IPS-15b (cell line): ENCODE measurements around the gene RPS28.

Experiments used
- H3K27me3 ChIP-seq: one replicate; pipeline ENCODE4 v1.6.1; 2013; ENCODE audit warnings: low read length; ENCODE audit not compliant: control insufficient read depth, insufficient read depth
- H3K36me3 ChIP-seq: one replicate; pipeline ENCODE4 v1.6.1; 2013; ENCODE audit warnings: low read length; ENCODE audit not compliant: control insufficient read depth, insufficient read depth
- H3K4me1 ChIP-seq: one replicate; pipeline ENCODE4 v1.6.1; 2013; ENCODE audit warnings: mild to moderate bottlenecking, low read length; ENCODE audit not compliant: control insufficient read depth, insufficient read depth
- H3K4me3 ChIP-seq: one replicate; pipeline ENCODE4 v1.5.1; 2013; ENCODE audit warnings: low read depth, low read length
- H3K9ac ChIP-seq: one replicate; pipeline ENCODE4 v1.6.1; 2013; ENCODE audit warnings: low read depth, mild to moderate bottlenecking, low read length
- H3K9me3 ChIP-seq: one replicate; pipeline ENCODE4 v1.6.1; 2013; ENCODE audit warnings: mild to moderate bottlenecking, low read length; ENCODE audit not compliant: control insufficient read depth, insufficient read depth

RPS28 gene

DNA sequence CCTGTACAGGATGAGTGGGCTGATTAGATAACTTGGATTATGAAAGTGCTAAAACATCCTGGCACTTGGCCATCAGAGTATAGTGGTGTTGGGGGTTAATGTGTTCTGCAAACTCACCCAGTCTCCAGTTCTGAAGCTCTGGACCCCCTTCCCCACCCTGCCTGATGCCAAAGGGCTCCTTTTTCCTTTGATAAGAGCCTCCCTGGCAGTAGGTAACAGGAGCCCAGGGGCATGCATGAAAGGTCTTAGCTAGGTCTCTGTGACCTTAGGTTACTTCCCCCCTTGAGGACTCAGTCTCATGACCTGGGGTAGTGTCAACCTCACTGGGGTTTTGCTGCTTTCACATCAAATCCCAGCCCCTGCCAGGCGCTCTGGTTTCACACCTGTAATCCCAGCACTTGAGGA lies 2.5 kb downstream of the RPS28 start:
- Histone ChIP-seq H3K4me3 (no peak overlapping the region), H3K9ac (no peak overlapping the region)

DNA sequence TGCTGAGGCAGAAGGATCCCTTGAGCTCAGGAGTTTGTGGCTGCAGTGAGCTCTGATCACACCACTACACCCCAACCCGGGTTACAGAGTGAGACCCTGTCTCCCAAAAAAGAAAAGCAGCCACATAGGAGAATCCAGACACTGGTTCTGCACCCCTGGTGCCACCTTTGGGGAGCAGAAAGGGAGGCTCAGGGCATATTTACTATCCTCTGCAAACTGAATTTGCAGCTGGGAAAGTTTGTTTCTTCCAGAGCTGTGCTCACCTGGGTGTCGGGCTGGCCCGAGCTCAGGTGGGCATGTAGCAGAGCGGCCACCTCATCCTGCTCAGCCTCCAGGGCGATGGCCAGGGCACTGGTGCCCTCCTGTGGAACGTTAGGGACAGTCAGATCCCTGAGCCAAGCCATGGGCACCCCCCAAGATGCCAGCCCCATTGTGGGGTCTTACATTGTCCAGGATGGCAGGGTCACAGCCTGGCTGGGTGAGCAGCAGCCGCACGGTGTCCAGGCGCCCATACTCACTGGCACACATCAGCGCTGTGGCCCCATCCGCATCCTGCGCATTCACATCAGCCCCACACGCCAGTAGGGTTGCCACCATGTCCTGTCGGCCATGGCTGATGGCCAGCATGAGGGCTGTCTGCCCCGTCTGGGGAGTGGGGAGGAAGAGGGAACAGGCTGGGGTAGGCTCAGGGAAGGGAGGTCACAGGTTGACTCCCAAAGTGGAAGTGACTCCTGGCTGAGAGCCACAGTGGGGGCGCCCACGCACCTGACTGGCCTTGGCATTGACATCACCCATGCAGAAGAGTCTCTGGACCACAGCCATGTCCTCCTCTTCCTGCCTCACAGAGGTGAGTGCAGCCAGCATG lies 3.1 kb downstream of the RPS28 start:
- Histone ChIP-seq H3K4me3 (no peak overlapping the region), H3K9ac (no peak overlapping the region), H3K36me3 (peaks cover 23% of the 10 kb centered on the region), H3K9me3 (no peaks in the 10 kb centered on the region), H3K4me1 (peaks cover 8% of the 10 kb centered on the region), H3K27me3 (no peaks in the 10 kb centered on the region)

More for the DNA sequence above, 2.5 kb downstream of the RPS28 start:
- Histone ChIP-seq H3K27me3 (no peaks in the 10 kb centered on the region), H3K9me3 (no peaks in the 10 kb centered on the region), H3K36me3 (peaks cover 23% of the 10 kb centered on the region), H3K4me1 (peaks cover 8% of the 10 kb centered on the region)

DNA sequence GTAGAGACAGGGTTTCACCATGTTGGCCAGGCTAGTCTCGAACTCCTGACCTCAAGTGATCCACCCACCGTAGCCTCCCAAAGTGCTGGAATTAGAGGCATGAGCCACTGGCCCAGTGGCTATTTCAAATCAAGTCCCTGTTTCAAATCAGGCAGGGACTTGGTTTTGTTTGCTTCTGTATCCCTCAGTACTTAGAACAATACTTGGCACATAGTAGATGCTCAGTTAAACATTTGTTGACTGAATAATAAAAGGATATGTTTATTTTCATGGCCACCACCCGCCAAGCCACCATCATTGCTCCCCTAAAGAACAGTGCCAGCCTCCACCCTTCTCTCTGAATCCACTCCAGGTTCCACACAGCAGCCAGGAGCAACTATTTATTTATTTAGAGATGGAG lies 4.2 kb downstream of the RPS28 start:
- H3K9me3 ChIP-seq = no peaks in the 10 kb centered on the region
- no peak overlapping the region for H3K4me3 ChIP-seq
- H3K4me1 ChIP-seq = peaks cover 8% of the 10 kb centered on the region
- peaks cover 23% of the 10 kb centered on the region for H3K36me3 ChIP-seq
- H3K9ac ChIP-seq = no peak overlapping the region
- H3K27me3 ChIP-seq = no peaks in the 10 kb centered on the region

DNA sequence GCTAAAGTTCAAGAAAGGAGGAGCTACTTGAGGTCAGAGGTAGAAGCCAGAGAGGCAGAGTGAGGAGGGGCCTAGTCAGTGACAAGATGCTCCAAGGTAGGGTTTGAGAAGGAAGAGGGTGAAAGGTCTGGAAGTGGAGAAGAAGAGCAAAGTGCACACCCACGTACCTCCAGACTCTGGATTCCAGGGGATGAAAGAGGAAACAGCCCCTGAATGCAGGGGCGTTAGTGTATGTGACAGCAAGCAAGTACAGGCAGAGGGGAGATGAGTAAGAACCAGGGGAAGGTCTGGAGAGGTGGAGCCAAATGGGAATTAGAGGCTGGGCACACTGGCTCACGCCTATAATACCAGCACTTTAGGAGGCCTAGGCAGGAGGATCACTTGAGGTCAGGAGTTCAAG lies 8.7 kb downstream of the RPS28 start:
- peaks cover 29% of the 10 kb centered on the region for H3K27me3 ChIP-seq
- H3K4me3 ChIP-seq = no peak overlapping the region
- H3K9me3 ChIP-seq = no peaks in the 10 kb centered on the region
- no peaks in the 10 kb centered on the region for H3K4me1 ChIP-seq
- no peak overlapping the region for H3K9ac ChIP-seq
- H3K36me3 ChIP-seq = no peaks in the 10 kb centered on the region

DNA sequence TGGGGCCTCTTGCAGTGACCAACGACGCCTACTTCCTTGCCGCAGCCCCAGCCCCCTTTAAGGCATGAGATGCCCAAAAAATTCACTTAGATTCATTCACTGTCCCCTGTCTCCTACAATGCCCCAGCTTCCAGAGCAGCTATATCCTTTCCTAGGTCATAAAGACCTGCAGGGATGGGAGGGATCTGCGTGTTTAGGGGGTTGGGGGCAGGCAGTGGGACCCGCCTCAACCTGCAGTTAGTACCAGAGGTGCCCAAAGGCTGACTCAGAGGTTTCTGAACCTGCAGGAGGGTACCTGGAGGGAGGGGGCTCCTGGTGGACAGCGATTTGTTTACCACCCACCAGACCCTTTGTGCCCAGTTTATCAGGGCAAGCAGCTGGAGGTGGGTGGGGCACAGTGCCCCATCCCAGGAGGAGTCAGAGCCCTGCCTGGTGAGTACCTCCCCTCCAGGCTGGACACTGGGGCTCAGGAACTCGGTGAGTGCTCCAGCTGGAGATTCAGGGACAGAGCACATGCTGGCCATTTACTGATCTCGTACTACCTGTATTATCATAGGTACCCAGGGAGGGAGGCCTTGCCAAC lies 10.1 kb downstream of the RPS28 start:
- Histone ChIP-seq H3K9me3 (no peaks in the 10 kb centered on the region), H3K27me3 (peaks cover 33% of the 10 kb centered on the region), H3K4me1 (no peaks in the 10 kb centered on the region), H3K9ac (no peak overlapping the region), H3K36me3 (no peaks in the 10 kb centered on the region), H3K4me3 (no peak overlapping the region)

DNA sequence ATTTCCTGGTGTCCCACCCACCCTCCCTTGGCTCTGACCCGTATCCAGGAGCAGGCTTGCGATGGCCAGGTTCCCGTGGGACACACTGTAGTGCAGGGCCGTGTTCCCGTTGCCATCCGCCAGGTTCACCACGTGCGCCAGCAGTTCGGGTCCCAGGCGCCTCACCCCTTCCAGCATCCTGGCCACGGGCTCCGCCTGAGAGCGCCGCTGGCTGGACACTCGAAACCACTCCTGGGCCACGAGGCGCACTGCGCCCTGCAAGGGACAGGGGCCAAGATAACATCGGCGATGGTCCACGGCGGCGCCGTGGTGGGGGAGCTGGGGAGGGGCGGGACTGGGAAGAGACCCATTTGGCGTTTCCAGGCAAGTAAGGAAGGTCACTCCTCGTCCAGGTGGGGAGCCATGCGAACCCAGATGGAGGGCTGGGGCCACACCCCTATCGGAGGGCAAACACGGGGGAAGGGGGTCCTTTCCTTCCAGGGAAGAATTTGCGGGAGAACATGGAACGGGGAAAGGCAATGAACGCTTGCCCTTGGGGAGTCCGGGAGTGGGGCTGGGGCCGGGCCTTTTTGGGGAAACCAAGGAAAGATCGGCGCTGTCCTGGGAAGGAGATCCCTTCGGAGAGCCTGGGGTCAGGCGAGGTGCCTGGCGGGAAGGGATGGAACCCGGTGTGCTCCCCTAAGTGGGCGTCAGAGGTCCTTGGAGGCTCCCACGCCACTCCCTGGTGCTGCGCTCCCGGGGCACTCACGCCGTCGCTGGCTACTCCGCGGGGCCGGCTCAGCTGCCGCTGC lies 11.9 kb downstream of the RPS28 start:
- Histone ChIP-seq H3K9ac (no peak overlapping the region), H3K9me3 (no peaks in the 10 kb centered on the region), H3K36me3 (no peaks in the 10 kb centered on the region), H3K4me3 (peak overlapping the region; percentile 57), H3K4me1 (no peaks in the 10 kb centered on the region), H3K27me3 (peaks cover 37% of the 10 kb centered on the region)

DNA sequence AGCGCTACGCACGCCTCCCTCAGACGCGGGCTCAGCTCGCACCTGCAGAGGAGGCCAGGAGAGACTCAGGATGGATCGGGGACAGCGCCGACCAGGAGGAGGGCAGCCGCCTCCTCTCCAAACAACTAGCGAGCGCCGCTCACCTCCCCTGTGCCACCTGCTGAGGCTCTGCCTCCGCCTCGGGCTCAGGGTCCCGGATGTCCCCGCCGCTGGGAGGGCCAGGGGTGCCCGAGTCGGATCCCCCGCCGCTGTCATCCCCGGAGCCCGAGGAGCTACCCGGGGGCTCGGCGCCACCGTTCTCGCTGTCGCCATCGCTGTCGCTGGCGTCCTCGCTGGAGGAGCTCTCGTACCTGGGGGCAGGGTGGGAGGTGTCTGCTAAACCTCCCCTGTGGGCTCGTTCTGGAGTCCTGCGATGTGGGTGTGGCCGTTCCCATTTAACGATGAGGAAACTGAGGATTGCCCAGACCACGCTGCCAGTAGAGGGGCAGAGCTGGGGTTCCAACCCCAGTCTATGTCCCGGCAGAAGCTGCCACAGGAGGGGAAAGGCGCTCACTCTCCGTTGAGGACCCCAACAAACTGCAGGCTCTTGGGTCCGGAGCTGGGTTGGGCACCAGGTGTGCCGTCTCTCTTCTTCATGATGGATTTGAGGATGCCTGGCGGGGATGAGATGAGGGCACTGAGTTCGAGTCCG lies 12.6 kb downstream of the RPS28 start:
- H3K4me3 ChIP-seq = peak overlapping the region; percentile 57
- no peaks in the 10 kb centered on the region for H3K9me3 ChIP-seq
- no peaks in the 10 kb centered on the region for H3K36me3 ChIP-seq
- H3K27me3 ChIP-seq = peaks cover 37% of the 10 kb centered on the region
- H3K4me1 ChIP-seq = no peaks in the 10 kb centered on the region
- no peak overlapping the region for H3K9ac ChIP-seq

DNA sequence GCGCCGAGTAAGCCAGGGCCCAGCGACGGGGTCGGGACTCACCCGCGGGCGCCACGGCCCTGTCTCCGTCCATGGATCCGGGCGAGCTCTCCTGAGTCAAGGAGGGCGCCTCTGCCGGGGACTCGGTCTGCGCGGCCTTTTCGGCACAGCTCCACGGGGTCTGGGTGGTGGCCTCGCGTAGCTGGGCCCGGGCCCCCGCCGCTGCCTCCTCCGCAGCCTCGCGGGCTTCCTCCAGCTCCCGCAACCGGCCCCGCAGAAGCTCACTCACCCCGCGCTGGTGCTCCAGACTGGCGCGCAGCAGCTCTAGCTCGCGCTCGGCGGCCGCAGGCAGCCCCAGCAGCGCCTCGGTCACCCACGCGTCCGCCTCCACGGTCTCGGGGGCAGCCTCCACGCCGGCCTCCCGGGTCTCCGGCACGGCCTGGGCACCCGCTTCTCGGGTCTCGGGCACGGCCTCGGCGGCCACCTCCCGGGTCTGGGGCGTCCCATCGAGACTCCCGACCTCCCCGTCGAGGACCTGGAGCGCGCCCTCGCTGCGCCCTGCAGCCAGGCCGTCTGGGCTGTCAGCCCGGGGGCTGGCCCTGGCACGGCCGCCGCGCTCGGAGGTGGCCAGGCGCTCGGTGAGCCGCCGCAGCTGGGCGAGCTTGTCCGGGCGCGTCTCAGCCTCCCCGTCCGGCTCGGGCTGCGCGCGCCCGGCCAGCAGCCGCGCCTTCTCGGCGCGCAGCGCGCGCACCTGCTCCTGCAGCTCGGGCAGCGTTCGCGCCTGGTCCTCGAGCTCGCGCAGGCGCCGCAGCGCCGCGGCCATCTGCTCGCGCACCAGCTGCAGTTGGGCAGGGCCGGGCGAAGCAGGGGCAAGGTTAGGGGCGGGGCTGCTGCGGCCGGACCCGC lies 13.4 kb downstream of the RPS28 start:
- H3K27me3 ChIP-seq = peaks cover 37% of the 10 kb centered on the region
- no peaks in the 10 kb centered on the region for H3K4me1 ChIP-seq
- H3K4me3 ChIP-seq = peak overlapping the region; percentile 57
- H3K36me3 ChIP-seq = no peaks in the 10 kb centered on the region
- H3K9me3 ChIP-seq = no peaks in the 10 kb centered on the region
- no peak overlapping the region for H3K9ac ChIP-seq

DNA sequence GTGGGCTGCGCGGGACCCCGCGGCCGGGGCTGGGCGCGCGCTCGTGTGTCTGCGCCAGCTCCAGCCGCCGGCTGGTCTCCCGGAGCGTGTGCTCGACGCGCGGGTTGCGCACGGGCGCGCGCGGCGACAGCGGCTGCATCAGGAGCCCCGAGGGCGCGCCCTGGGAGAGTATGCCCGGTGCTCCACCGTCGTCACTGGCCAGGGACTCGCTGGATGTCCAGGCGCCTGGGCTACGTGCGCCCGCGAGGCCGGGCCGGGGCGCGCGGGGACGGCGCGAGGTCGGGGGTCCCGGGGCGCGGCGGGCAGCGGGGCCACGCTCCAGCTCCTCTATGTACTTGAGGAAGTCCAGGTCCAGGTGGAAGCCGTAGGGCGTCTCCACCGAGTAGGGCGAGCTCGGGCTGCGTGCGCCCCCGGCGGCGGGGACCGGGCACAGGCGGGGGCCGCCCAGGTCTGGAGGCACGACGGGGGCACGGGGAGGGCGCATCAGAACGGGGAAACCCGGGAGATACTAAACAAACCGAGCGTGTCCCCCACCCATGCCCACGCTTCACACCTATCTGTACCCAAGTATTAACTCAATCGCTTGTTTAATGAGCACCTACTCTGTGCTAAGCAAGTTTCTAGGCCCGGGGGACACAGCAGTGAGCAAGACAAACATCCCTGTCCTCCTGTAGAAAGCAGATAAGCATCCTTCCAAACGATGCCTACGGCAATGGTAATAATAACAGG lies 14.2 kb downstream of the RPS28 start:
- peak overlapping the region; percentile 57 for H3K4me3 ChIP-seq
- H3K9ac ChIP-seq = no peak overlapping the region
- H3K36me3 ChIP-seq = no peaks in the 10 kb centered on the region
- H3K9me3 ChIP-seq = no peaks in the 10 kb centered on the region
- H3K4me1 ChIP-seq = no peaks in the 10 kb centered on the region
- H3K27me3 ChIP-seq = peaks cover 37% of the 10 kb centered on the region

DNA sequence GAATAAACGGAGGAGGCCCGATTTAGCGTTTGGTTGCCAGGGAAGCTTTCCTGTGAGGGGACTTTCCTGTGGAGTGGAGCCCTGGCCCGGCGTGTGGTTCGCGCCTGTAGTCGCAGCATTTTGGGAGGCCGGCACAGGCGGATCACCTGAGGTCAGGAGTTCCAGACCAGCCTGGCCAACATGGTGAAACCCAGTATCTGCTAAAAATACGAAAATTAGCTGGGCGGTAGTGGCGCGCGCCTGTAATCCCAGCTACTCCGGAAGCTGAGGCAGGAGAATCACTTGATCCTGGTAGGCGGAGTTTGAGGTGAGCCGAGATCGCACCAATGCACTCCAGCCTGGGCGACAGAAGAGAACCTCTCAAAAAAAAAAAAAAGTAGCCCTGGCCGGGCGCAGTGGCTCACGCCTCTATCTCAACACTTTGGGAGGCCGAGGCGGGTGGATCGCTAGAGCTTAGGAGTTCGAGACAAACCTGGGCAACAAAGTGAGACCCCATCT lies 14.8 kb downstream of the RPS28 start:
- Histone ChIP-seq H3K27me3 (peaks cover 37% of the 10 kb centered on the region), H3K9ac (no peak overlapping the region), H3K36me3 (no peaks in the 10 kb centered on the region), H3K4me1 (no peaks in the 10 kb centered on the region), H3K9me3 (no peaks in the 10 kb centered on the region), H3K4me3 (peak overlapping the region; percentile 57)
